AG09309 (cell line): ENCODE data around the gene NDUFB8.

Experiments
- DNase-seq: peaks from one replicate; pipeline ENCODE4 v3.0.0-alpha.2; 2010; ENCODE audit warnings: low read depth
- H3K4me3 ChIP-seq: 2 replicates; pipeline ENCODE4 v1.5.1; 2011; ENCODE audit warnings: mild to moderate bottlenecking, low read depth, low read length, moderate library complexity; ENCODE audit not compliant: control insufficient read depth
- CTCF ChIP-seq: IDR thresholded peaks from 2 replicates; pipeline ENCODE4 v1.5.1; 2011; ENCODE audit warnings: mild to moderate bottlenecking, low read depth, low read length, inconsistent platforms; ENCODE audit not compliant: insufficient read depth, control insufficient read depth; ENCODE audit errors: missing control alignments

The NDUFB8 gene

GRCh38 chr10:100551196-100551595 is 21.5 kb upstream of the NDUFB8 start:
- DNase-seq: no peak
- TF ChIP-seq CTCF: no peak
- H3K4me3 ChIP-seq: no peak overlapping the region

- no peak for TF ChIP-seq CTCF
- no peak overlapping the region for H3K4me3 ChIP-seq
- no peak for DNase-seq
Measured at GRCh38 chr10:100544950-100545349, 15.3 kb upstream of the NDUFB8 start.

- TF ChIP-seq CTCF: no peak
- H3K4me3 ChIP-seq: no peak overlapping the region
- DNase-seq: no peak
Measured at GRCh38 chr10:100537475-100537874, 7.8 kb upstream of the NDUFB8 start.

GRCh38 chr10:100535715-100536353 is 6.2 kb upstream of the NDUFB8 start, which contains the start of gene HIF1AN:
HIF1AN (plus strand) TSS chr10:100535943; CDS start chr10:100535959, 16 bp downstream.
- H3K4me3 ChIP-seq: peak within 1 kb of the TSS; percentile 76
- TF ChIP-seq CTCF: peak; percentile 98
- peak; percentile 86 for DNase-seq

GRCh38 chr10:100535338-100535714 is 5.7 kb upstream of the NDUFB8 start:
- DNase-seq: no peak
- H3K4me3 ChIP-seq: peak overlapping the region; percentile 13; the same call in 1 of the 2 replicates
- no peak for TF ChIP-seq CTCF

- no peak overlapping the region for H3K4me3 ChIP-seq
- no peak for TF ChIP-seq CTCF
- no peak for DNase-seq
Measured at GRCh38 chr10:100534726-100535125, 5.1 kb upstream of the NDUFB8 start.
